BE2C (cell line): ENCODE results near the gene ZCCHC17.
"Not testable (repeated sequence)": the region's sequence is repeated elsewhere in the genome, so short reads cannot be mapped to it uniquely, and the experiment has no call there.

Experiments
- DNase-seq: peaks from one replicate; pipeline ENCODE4 v3.0.0-alpha.2; 2020
- H3K27me3 ChIP-seq: fragments of 250-450 bp; sonication (Bioruptor Pico); 2 replicates; pipeline ENCODE4 v1.5.1; 2020; ENCODE audit warnings: mild to moderate bottlenecking
- H3K36me3 ChIP-seq: fragments of 250-450 bp; sonication (Bioruptor Pico); 2 replicates; pipeline ENCODE4 v1.5.1; 2020; ENCODE audit warnings: mild to moderate bottlenecking
- H3K4me1 ChIP-seq: fragments of 250-450 bp; sonication (Bioruptor Pico); 2 replicates; pipeline ENCODE4 v1.5.1; 2020
- H3K4me3 ChIP-seq: 2 replicates; pipeline ENCODE4 v1.5.1; 2011; ENCODE audit warnings: low read depth, low read length
- H3K9me3 ChIP-seq: fragments of 250-450 bp; sonication (Bioruptor Pico); 2 replicates; pipeline ENCODE4 v1.5.1; 2020
- CTCF ChIP-seq: IDR thresholded peaks from 2 replicates; pipeline ENCODE4 v1.5.1; 2012; ENCODE audit warnings: mild to moderate bottlenecking, low read depth, low read length

Gene ZCCHC17

GRCh38 chr1:31261916-31262315, 34.9 kb upstream of the ZCCHC17 start:
- peaks cover 6% of the 10 kb centered on the region; the same call in 1 of the 2 replicates for H3K36me3 ChIP-seq
- no peaks in the 10 kb centered on the region for H3K4me1 ChIP-seq
- no peak for TF ChIP-seq CTCF
- no peaks in the 10 kb centered on the region for H3K27me3 ChIP-seq
- no peak overlapping the region for H3K4me3 ChIP-seq
- no peak for DNase-seq
- no peaks in the 10 kb centered on the region for H3K9me3 ChIP-seq

- not testable (repeated sequence) for H3K4me1 ChIP-seq, H3K9me3 ChIP-seq, H3K27me3 ChIP-seq, H3K4me3 ChIP-seq, H3K36me3 ChIP-seq, DNase-seq
These were observed 34.4 kb upstream of the ZCCHC17 start for GRCh38 chr1:31262393-31262792.

GRCh38 chr1:31263408-31263807, 33.4 kb upstream of the ZCCHC17 start:
- TF ChIP-seq CTCF: no peak
- Histone ChIP-seq H3K9me3 (no peaks in the 10 kb centered on the region), H3K4me3 (no peak overlapping the region), H3K27me3 (no peaks in the 10 kb centered on the region), H3K4me1 (no peaks in the 10 kb centered on the region), H3K36me3 (peaks cover 6% of the 10 kb centered on the region; the same call in 1 of the 2 replicates)
- no peak for DNase-seq

- peaks cover 4% of the 10 kb centered on the region for H3K36me3 ChIP-seq
- H3K4me3 ChIP-seq: no peak overlapping the region
- no peaks in the 10 kb centered on the region for H3K4me1 ChIP-seq
- H3K27me3 ChIP-seq: no peaks in the 10 kb centered on the region
- TF ChIP-seq CTCF: no peak
- DNase-seq: no peak
- H3K9me3 ChIP-seq: no peaks in the 10 kb centered on the region
These were observed 31.9 kb upstream of the ZCCHC17 start for GRCh38 chr1:31264790-31265386.

- no peaks in the 10 kb centered on the region for H3K27me3 ChIP-seq
- H3K9me3 ChIP-seq: no peaks in the 10 kb centered on the region
- peaks cover 9% of the 10 kb centered on the region for H3K36me3 ChIP-seq
These were observed 30.3 kb upstream of the ZCCHC17 start for GRCh38 chr1:31266547-31266946.

GRCh38 chr1:31272369-31272768, 24.5 kb upstream of the ZCCHC17 start:
- peaks cover 10% of the 10 kb centered on the region for H3K36me3 ChIP-seq
- H3K4me3 ChIP-seq: no peak overlapping the region
- H3K27me3 ChIP-seq: no peaks in the 10 kb centered on the region
- no peaks in the 10 kb centered on the region for H3K4me1 ChIP-seq
- no peaks in the 10 kb centered on the region for H3K9me3 ChIP-seq
- no peak for TF ChIP-seq CTCF
- DNase-seq: no peak

More at GRCh38 chr1:31266547-31266946, 30.3 kb upstream of the ZCCHC17 start:
- DNase-seq: no peak
- no peak overlapping the region for H3K4me3 ChIP-seq
- H3K4me1 ChIP-seq: no peaks in the 10 kb centered on the region
- TF ChIP-seq CTCF: no peak
